Right lung (tissue), 5 donors: Measurements from ENCODE around the gene MAPK4. TPM values are rescaled to one million over a fixed set of nuclear protein-coding genes. Genes with fewer than 3 reads are reported as not detected.
"Not testable (repeated sequence)": the region's sequence is repeated elsewhere in the genome, so short reads cannot be mapped to it uniquely, and the experiment has no call there.

Experiments used
- DNase-seq, 2 donors: peaks; one replicate each; pipeline ENCODE4 v3.0.0-alpha.2; 2013
- polyA plus RNA-seq, 5 donors: library from polyadenylated mRNA; unstranded; fragments of 120-200 nt; gene quantifications; one replicate each; pipeline versions ENCODE4 v1.2.1 to v1.2.3, GENCODE V29; 2013; ENCODE audit warnings: inconsistent platforms in 1 of 5, low replicate concordance in 1 of 5; ENCODE audit not compliant: insufficient read length in 5 of 5, insufficient read depth in 1 of 5

Gene MAPK4
- polyA plus RNA-seq, 5 donors: 1.2 to 2.1 (median 1.5) TPM

GRCh38 chr18:50679656-50680055 lies 119.8 kb downstream of the MAPK4 start:
- no peak for DNase-seq

GRCh38 chr18:50680966-50681365 lies 121.1 kb downstream of the MAPK4 start:
- DNase-seq: no peak

- DNase-seq: no peak
Measured at GRCh38 chr18:50682852-50683251, 123.0 kb downstream of the MAPK4 start.

DNA sequence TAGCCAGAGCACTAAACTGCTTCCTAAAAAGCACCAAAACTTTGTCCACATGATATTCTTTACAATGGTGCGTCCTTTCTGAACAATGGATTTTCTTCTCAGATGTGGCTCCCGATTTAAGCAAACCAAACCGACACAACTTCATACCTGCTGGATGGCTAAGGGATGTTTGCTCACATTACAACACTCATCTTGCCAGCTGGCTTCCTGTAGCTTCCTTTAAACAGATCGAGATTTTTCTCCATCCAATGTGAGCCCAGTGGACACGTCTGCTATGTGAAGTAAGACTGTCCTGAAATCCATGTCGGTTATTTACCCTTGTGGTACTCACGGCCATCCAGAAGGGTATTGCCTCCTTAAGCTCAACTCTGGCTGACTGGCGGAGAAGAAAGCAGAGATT lies 126.5 kb downstream of the MAPK4 start:
- no peak for DNase-seq

GRCh38 chr18:50687491-50687890 lies 127.6 kb downstream of the MAPK4 start:
- peak; percentile 9 to 14 for DNase-seq

GRCh38 chr18:50689578-50689977 lies 129.7 kb downstream of the MAPK4 start:
- no peak for DNase-seq

DNA sequence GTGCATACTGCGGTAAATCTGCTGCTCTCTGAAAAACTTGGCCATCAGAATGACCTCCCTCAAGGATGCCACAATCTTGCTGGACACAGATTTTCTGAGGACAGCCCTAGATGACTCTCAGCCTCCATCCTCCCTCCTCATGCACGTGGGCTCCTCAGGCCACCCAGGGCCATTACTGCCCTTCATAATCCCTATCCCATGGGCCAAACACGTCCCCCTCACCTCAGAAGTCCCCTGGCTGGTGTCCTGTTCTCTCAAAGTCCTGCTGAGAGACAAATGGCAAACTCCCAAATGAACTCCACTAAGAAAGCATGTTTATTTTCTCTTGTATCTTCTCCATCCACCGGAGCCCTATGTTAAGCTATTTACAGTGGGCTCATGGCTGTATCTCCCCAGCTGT lies 134.3 kb downstream of the MAPK4 start:
- DNase-seq: no peak

DNA sequence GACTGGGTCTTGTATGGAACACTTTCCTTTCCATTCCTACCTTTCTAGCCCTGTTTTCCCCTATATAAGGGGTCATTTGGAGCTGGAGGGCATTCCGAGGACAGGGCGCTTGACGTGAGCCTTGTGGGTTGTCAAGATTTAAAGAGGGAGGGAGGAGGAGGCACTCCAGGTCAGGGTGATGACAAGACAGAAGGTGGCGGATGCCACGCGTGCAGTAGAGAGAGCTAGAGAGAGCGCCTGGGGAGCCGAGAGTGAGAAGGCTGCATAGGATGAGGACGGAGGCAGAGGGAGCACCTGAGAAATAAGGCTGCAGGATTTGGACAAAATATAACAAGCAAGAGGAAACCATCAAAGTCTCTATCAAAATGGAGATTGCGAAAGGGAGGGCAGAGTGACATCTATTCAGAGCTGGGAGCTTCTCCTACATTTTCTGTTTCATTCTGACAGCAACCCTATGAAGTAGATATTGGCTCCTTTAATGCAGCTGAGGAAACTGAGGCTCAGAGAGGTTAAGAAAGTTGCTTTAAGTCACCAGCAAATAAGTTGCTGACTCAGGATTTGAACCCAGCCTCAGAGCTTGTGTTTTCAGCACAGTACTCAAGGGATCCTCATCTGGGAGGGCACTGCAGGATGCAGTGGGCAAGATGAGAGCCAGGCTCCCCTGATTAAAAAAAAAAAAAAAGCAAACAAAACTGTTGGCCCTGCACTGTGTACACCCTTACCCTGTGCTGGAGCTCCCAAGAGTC lies 135.7 kb downstream of the MAPK4 start:
- no peak for DNase-seq

- no peak for DNase-seq
Measured at GRCh38 chr18:50696436-50696835, 136.5 kb downstream of the MAPK4 start.

- no peak for DNase-seq
Measured at GRCh38 chr18:50696929-50697328, 137.0 kb downstream of the MAPK4 start.

DNA sequence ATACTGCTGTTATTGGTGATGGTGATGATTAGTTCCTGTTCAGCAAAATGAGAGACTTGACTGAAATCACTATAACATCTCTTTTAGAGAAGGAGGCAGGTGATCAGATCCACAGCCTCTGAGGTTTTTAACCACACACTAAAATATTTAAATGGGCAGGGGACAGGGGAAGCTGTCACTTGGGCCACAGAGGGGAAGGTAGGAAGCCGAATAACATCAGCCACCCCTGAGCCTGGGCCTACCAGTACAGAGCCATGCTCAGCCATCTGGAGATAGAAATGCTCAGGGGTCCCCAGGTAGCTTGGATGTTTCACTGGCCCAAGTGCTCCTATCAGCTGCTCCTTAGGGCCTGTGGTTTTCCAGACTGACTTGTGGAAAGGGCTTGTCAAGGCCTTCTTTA lies 137.6 kb downstream of the MAPK4 start:
- DNase-seq: no peak

GRCh38 chr18:50700245-50701165 lies 140.6 kb downstream of the MAPK4 start:
- DNase-seq: no peak

GRCh38 chr18:50704357-50704940 lies 144.6 kb downstream of the MAPK4 start:
- DNase-seq: no peak

GRCh38 chr18:50706199-50706598 lies 146.3 kb downstream of the MAPK4 start:
- no peak for DNase-seq

GRCh38 chr18:50706651-50707050 lies 146.8 kb downstream of the MAPK4 start:
- no peak for DNase-seq

- not testable (repeated sequence) for DNase-seq
Measured at GRCh38 chr18:50707297-50707696, 147.4 kb downstream of the MAPK4 start.

DNA sequence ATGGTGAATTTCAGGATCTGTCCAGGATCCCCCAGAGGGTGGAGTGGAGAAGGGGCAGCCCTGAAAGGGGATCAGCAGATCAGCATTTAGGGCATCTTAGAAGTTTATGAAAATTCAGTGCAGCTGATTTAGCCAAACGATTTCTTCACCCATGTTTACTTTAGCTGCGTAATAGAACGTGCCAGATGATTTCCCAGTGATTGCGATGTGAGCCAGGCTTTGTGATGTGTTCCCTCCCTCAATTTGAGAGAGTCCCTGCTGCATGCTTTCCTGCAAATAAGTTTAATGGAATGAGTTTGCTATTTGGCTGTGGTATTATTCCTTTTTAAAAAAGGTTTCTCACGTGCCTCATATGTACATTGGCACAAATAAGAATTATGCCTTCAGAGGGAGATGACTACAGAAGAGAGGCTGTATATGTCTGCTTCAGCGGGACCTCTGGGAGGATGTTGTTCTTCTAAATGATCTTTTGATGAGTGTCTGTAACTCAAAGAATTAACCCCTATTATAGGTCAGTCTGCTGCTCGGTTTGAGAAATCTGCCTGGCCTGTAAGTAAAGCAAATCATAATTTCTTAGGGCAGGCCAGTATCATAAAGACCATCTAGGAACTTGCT lies 148.1 kb downstream of the MAPK4 start:
- DNase-seq: peak; percentile 85 to 89

DNA sequence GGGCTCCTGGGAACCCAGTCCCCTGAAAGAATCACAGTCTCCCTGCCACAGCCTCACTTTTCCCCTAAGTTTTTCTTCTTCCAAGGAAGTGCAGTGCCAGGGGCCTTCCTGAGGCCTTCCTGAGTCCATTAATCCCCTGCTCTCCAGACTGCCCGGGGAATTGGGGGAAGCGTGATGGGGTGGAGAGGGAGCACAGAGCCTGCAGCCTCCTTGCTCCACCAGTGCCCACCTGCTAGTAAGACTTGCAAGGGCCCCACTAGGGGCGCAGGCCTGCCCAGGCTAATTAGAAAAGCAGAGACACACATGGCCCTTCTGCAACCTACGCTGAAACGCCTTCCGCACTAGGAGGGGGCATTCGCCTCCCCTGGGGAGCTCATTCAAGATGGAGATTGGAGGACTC lies 149.3 kb downstream of the MAPK4 start:
- no peak for DNase-seq

DNA sequence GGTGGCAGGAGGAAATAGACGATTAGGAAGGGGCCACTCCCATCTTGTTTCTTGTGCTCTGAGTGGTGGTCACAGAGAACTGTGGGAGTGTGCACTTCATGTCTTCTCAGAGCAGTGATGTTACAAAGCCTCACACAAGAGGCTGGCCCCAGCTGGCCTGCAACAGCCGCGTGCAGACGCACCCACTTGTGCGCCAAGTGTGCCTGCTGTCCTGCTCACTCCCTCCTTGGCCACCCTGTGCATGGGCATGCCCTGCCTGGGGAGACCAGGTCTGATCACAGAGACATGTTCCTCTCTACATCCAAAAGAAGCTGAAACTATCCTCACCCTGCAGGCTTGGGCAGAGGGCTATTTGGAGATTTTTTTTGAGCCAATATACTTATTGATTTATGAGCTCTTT lies 151.5 kb downstream of the MAPK4 start:
- no peak for DNase-seq

- no peak for DNase-seq
Measured at GRCh38 chr18:50715919-50716318, 156.0 kb downstream of the MAPK4 start.

DNA sequence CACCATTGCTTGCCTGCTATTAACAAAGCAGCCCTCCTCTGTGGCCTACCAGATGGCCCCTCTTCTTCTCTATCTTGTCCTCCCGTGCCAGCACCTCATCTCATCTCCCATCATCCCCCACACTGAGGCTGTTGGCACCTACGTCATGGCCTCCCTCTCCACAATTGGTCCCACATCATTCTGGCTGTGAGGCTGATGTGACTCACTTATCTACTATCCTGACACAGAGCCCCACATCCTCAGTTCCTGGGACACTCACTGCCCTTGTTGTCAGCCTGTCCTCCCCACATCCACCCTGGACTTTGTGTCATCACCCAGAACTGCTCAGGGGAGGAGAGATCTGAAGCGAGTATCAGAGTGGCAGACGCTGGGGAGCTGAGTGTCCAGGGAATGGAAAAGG lies 157.0 kb downstream of the MAPK4 start:
- DNase-seq: no peak

DNA sequence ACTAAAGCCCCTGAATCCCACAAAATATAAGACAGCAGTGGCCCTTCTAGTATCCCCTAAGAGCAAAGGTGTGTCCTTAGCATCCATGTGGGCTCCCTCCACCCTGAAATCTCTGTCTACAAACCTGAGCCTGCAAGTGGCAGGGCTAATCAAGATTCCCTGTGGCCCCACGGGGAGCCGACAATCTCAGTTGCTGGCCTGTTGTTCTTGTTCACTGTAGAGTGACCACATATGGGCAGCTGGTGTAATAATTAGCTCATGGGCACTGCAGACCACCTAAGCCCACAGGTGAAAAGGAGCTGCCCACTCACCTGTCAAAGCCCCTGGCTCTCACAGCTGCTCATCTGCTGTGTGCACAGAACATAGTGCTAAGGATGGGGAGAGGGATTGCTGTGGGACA lies 157.7 kb downstream of the MAPK4 start:
- DNase-seq: no peak
